GM12878 (cell line): ENCODE results near the gene HEYL. TPM values are rescaled to one million over a fixed set of nuclear protein-coding genes. Genes with fewer than 3 reads are reported as not detected.

Source experiments
- ATAC-seq: fragments of 200-7000 bp; cut with Tn5 transposase; 3 replicates; pipeline ENCODE4 v1.9.1; 2020; ENCODE audit warnings: mild to moderate bottlenecking, moderate library complexity
- BruUV-seq: library from RNA; stranded (reverse); fragments of 400-500 nt; replicated peaks from 2 replicates; lab custom pipeline; 2021; lab: Mats Ljungman, UMichigan
- CTCF ChIA-PET: fragments of 300-600 bp; sonication (Branson Sonifier 250); formaldehyde crosslinking; extraction: SDS; loops from one replicate; lab custom pipeline; 2021; ENCODE audit warnings: inconsistent platforms; lab: Yijun Ruan, JAX
- POLR2A ChIA-PET: fragments of 350-600 bp; formaldehyde crosslinking; extraction: SDS; loops from one replicate; lab custom pipeline; 2021; ENCODE audit warnings: inconsistent platforms; lab: Charles Lee
- RAD21 ChIA-PET: fragments of 300-600 bp; sonication (Branson Sonifier 250); formaldehyde crosslinking; loops from one replicate; lab custom pipeline; 2023; ENCODE audit warnings: antibody characterized with exemption; ENCODE audit not compliant: unreplicated experiment; lab: Charles Lee
- SMC1A ChIA-PET: fragments of 300-600 bp; sonication (Branson Sonifier 250); formaldehyde crosslinking; loops from one replicate; lab custom pipeline; 2023; ENCODE audit not compliant: unreplicated experiment, uncharacterized antibody; lab: Charles Lee
- DNase-seq: peaks from one replicate; pipeline ENCODE4 v3.0.0-alpha.2; 2011; ENCODE audit warnings: low read depth, low spot score
- FAIRE-seq: peaks from 3 replicates; lab custom pipeline; 2011; peaks lifted over from hg19 to GRCh38; lab: Jason Lieb, UNC
- H2AFZ ChIP-seq: 2 replicates; pipeline ENCODE4 v1.6.0; 2011; ENCODE audit warnings: low read depth, low read length, control low read depth; ENCODE audit not compliant: control insufficient read depth
- H3K27ac ChIP-seq: 2 replicates; pipeline ENCODE4 v1.5.1; 2011; ENCODE audit warnings: control low read depth; ENCODE audit not compliant: control insufficient read depth, insufficient read depth
- H3K27me3 ChIP-seq, 2 experiments: replicated peaks in 1 of 2; 2 replicates each; pipeline versions ENCODE4 v1.6.0 to v1.6.1; 2011; ENCODE audit warnings: low read length in 1 of 2; ENCODE audit not compliant: control insufficient read depth in 2 of 2, insufficient read depth in 2 of 2
- H3K36me3 ChIP-seq, 2 experiments: 2 replicates each; pipeline ENCODE4 v1.5.1; 2011; ENCODE audit warnings: low read length in 1 of 2; ENCODE audit not compliant: control insufficient read depth in 2 of 2, insufficient read depth in 2 of 2
- H3K4me1 ChIP-seq: 2 replicates; pipeline ENCODE4 v1.6.1; 2011; ENCODE audit warnings: mild to moderate bottlenecking, low read length, moderate library complexity, mixed read lengths; ENCODE audit not compliant: control insufficient read depth, insufficient read depth
- H3K4me2 ChIP-seq: 2 replicates; pipeline ENCODE4 v1.6.0; 2011; ENCODE audit warnings: control low read depth; ENCODE audit not compliant: control insufficient read depth, insufficient read depth
- H3K4me3 ChIP-seq: fragments of 200-600 bp; sonication (generic); 2 replicates; pipeline ENCODE4 v1.5.1; 2016
- H3K79me2 ChIP-seq: 2 replicates; pipeline ENCODE4 v1.6.0; 2011; ENCODE audit warnings: low read length; ENCODE audit not compliant: control insufficient read depth, insufficient read depth
- H3K9ac ChIP-seq: 2 replicates; pipeline ENCODE4 v1.8.0; 2011; ENCODE audit warnings: low read length, control low read depth, mixed read lengths; ENCODE audit not compliant: control insufficient read depth, insufficient read depth
- H3K9me3 ChIP-seq: replicated peaks from 3 replicates; pipeline ENCODE4 v1.5.1; 2011; ENCODE audit warnings: mild to moderate bottlenecking, low read length; ENCODE audit not compliant: control insufficient read depth, insufficient read depth
- H4K20me1 ChIP-seq: 2 replicates; pipeline ENCODE4 v1.6.0; 2011; ENCODE audit not compliant: control insufficient read depth, insufficient read depth
- BHLHE40 ChIP-seq, 2 experiments: fragments of 450-650 bp in 1 of 2; IDR thresholded peaks; 2 replicates each; pipeline ENCODE4 v1.6.1; 2011 to 2017; ENCODE audit warnings: low read depth in 2 of 2, borderline replicate concordance in 1 of 2, improper control_type of control experiment in 1 of 2, low read length in 1 of 2, mild to moderate bottlenecking in 1 of 2
- TCF12 ChIP-seq: IDR thresholded peaks from 2 replicates; pipeline ENCODE4 v1.6.1; 2011; ENCODE audit warnings: low read depth, mild to moderate bottlenecking, low read length
- TCF3 ChIP-seq: IDR thresholded peaks from 2 replicates; pipeline ENCODE4 v1.6.1; 2012; ENCODE audit warnings: low read depth, mild to moderate bottlenecking, low read length, borderline replicate concordance; ENCODE audit not compliant: insufficient read depth
- WGBS: methylation state at CpG from one replicate; pipeline ENCODE4 v1.1.6; 2016; ENCODE audit warnings: low lambda C conversion rate; ENCODE audit not compliant: insufficient replicate concordance, insufficient coverage; ENCODE audit errors: missing lambda C conversion rate; 5-methylcytosine and 5-hydroxymethylcytosine counted together
- in situ Hi-C: fragments of 300-500 bp; cut with MboI; formaldehyde crosslinking; loops from 9 replicates; pipeline ENCODE4 v1.14.3; 2018; ENCODE audit warnings: mixed read lengths
- intact Hi-C: fragments of 100-400 bp; cut with micrococcal nuclease; formaldehyde crosslinking; loops from one replicate; pipeline ENCODE4 v1.14.2; 2022; ENCODE audit not compliant: unreplicated experiment
- polyA plus RNA-seq, 11 experiments: library from polyadenylated mRNA; depleted of rRNA in 4 of 11; unstranded in 6 of 11; stranded (reverse) in 5 of 11; fragments of >200 nt; fragmentation: Nextera tagmentation in 4 of 11; fragmentation: Illumina TruSeq in 1 of 11; extraction: Ambion mirVana in 4 of 11; extraction: Trizol in 1 of 11; gene quantifications; 1 replicate in 1 of 11; 2 replicates in 10 of 11; pipeline versions ENCODE4 v1.2.1 to v1.2.3, GENCODE V29; 2011 to 2016; ENCODE audit warnings: inconsistent platforms in 2 of 11, missing spikeins in 2 of 11, low read depth in 1 of 11
- total RNA-seq, 4 experiments: library from RNA; depleted of rRNA in 3 of 4; stranded (reverse); fragments of >200 nt in 3 of 4; fragmentation: Illumina TruSeq in 1 of 4; extraction: Trizol in 1 of 4; gene quantifications; 2 replicates each; pipeline versions ENCODE4 v1.2.1 to v1.2.3, GENCODE V29; 2013 to 2021
- TF ChIP-seq, protein P1 (sequence below), 3 experiments: IDR thresholded peaks in 2 of 3; conservative IDR thresholded peaks in 1 of 3; 2 replicates each; pipeline ENCODE4 v1.5.1; 2011; ENCODE audit warnings: low read depth in 3 of 3, low read length in 3 of 3, mild to moderate bottlenecking in 3 of 3, control low read depth in 2 of 3, moderate library complexity in 2 of 3, inconsistent platforms in 1 of 3, mixed read lengths in 1 of 3; ENCODE audit not compliant: control insufficient read depth in 2 of 3, insufficient read depth in 1 of 3; ENCODE audit errors: extremely low read depth in 1 of 3
- TF ChIP-seq, protein P2 (sequence below): fragments of 450-650 bp; formaldehyde crosslinking; IDR thresholded peaks from 2 replicates; pipeline ENCODE4 v1.5.0; 2022; ENCODE audit warnings: mild to moderate bottlenecking, missing genetic modification characterization

The HEYL gene
- total and polyA plus RNA-seq, 10 of the 15 experiments (the other 5 are each of a cell fraction or from before 2014, with no cell fraction given) = under 0.01 to 0.04 TPM; not detected in 8

- Histone ChIP-seq H4K20me1 (no peaks in the 10 kb centered on the region), H3K9ac (no peak overlapping the region), H2AFZ (no peak overlapping the region), H3K4me1 (no peaks in the 10 kb centered on the region), H3K4me3 (no peak overlapping the region), H3K4me2 (no peak overlapping the region), H3K36me3 (no peaks in the 10 kb centered on the region), H3K79me2 (no peaks in the 10 kb centered on the region), H3K9me3 (no peaks in the 10 kb centered on the region), H3K27ac (no peak overlapping the region), H3K27me3 (no peaks in the 10 kb centered on the region)
- DNase-seq (no peak), ATAC-seq (peak; percentile 76), FAIRE-seq (no peak)
- POLR2A ChIA-PET = interaction anchor here (0.5 to 1.2 kb wide), 3 partner anchors 40 to 104 kb away, joined by 3 to 4 read pairs (median 3); no protein-coding TSS in a partner anchor
- CTCF ChIA-PET = interaction anchor here (0.6 to 1.8 kb wide), 6 partner anchors 11 to 74 kb away, joined by 3 to 9 read pairs (median 6); no protein-coding TSS in a partner anchor
- RAD21 ChIA-PET = interaction anchor here (0.6 to 1.9 kb wide), 4 partner anchors 12 to 548 kb away, joined by 3 to 5 read pairs (median 4); no protein-coding TSS in a partner anchor
- SMC1A ChIA-PET = interaction anchor here (1.7 to 1.8 kb wide), 2 partner anchors 21 to 41 kb away, joined by 3 to 4 read pairs; no protein-coding TSS in a partner anchor
- in situ Hi-C loops (no loop called here), intact Hi-C loops (no loop called here)
- no TSS peak for BruUV-seq
- 29% methylated on average over 10 of the region's 12 CpGs for WGBS
- TF ChIP-seq, protein P1, sequence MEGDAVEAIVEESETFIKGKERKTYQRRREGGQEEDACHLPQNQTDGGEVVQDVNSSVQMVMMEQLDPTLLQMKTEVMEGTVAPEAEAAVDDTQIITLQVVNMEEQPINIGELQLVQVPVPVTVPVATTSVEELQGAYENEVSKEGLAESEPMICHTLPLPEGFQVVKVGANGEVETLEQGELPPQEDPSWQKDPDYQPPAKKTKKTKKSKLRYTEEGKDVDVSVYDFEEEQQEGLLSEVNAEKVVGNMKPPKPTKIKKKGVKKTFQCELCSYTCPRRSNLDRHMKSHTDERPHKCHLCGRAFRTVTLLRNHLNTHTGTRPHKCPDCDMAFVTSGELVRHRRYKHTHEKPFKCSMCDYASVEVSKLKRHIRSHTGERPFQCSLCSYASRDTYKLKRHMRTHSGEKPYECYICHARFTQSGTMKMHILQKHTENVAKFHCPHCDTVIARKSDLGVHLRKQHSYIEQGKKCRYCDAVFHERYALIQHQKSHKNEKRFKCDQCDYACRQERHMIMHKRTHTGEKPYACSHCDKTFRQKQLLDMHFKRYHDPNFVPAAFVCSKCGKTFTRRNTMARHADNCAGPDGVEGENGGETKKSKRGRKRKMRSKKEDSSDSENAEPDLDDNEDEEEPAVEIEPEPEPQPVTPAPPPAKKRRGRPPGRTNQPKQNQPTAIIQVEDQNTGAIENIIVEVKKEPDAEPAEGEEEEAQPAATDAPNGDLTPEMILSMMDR (IDR thresholded peaks at IDR 0.05 in 2 of 3, conservative IDR thresholded peaks at IDR 0.05 in 1 of 3; ENCODE audit: control insufficient read depth in 2 of 3, extremely low read depth in 1 of 3, insufficient read depth in 1 of 3, low read depth in 3 of 3, low read length in 3 of 3) = 0 out of 6 replicates have a peak, but pooled peaks of 1 of the 3 experiments have one; percentile 14
- TF ChIP-seq, protein P2, sequence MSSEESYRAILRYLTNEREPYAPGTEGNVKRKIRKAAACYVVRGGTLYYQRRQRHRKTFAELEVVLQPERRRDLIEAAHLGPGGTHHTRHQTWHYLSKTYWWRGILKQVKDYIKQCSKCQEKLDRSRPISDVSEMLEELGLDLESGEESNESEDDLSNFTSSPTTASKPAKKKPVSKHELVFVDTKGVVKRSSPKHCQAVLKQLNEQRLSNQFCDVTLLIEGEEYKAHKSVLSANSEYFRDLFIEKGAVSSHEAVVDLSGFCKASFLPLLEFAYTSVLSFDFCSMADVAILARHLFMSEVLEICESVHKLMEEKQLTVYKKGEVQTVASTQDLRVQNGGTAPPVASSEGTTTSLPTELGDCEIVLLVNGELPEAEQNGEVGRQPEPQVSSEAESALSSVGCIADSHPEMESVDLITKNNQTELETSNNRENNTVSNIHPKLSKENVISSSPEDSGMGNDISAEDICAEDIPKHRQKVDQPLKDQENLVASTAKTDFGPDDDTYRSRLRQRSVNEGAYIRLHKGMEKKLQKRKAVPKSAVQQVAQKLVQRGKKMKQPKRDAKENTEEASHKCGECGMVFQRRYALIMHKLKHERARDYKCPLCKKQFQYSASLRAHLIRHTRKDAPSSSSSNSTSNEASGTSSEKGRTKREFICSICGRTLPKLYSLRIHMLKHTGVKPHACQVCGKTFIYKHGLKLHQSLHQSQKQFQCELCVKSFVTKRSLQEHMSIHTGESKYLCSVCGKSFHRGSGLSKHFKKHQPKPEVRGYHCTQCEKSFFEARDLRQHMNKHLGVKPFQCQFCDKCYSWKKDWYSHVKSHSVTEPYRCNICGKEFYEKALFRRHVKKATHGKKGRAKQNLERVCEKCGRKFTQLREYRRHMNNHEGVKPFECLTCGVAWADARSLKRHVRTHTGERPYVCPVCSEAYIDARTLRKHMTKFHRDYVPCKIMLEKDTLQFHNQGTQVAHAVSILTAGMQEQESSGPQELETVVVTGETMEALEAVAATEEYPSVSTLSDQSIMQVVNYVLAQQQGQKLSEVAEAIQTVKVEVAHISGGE (CRISPR knock-in tag) = no peak
- TF ChIP-seq TCF12 (peak; percentile 95), TCF3 (peak; percentile 84; the same call in 1 of the 2 replicates), BHLHE40 (IDR thresholded peaks at IDR 0.05; ENCODE audit: borderline replicate concordance in 1 of 2, low read depth in 2 of 2, low read length in 1 of 2) (0 out of 4 replicates have a peak, but pooled peaks of 1 of the 2 experiments have one; percentile 16)
Measured at GRCh38 chr1:39646232-39647081, 7.0 kb upstream of the HEYL start.
